GM18517 (cell line): ENCODE results near the gene AFTPH.
"Not testable (repeated sequence)": the region's sequence is repeated elsewhere in the genome, so short reads cannot be mapped to it uniquely, and the experiment has no call there.

Source experiments
- ATAC-seq: cut with Tn5 transposase; IDR thresholded peaks from one replicate; pipeline ENCODE4 v1.9.1; 2021; ENCODE audit warnings: mild to moderate bottlenecking, moderate library complexity; ENCODE audit not compliant: unreplicated experiment

Gene AFTPH

GRCh38 chr2:64492821-64493220 is 31.3 kb upstream of the AFTPH start:
- ATAC-seq, result no peak

GRCh38 chr2:64493788-64494187 is 30.3 kb upstream of the AFTPH start:
- no peak for ATAC-seq

GRCh38 chr2:64498438-64498837 is 25.7 kb upstream of the AFTPH start:
- no peak for ATAC-seq

GRCh38 chr2:64500549-64500948 is 23.6 kb upstream of the AFTPH start:
- no peak for ATAC-seq

GRCh38 chr2:64501946-64502345 is 22.2 kb upstream of the AFTPH start:
- ATAC-seq, result no peak

- no peak for ATAC-seq
These were observed 21.3 kb upstream of the AFTPH start for GRCh38 chr2:64502860-64503259.

- ATAC-seq, result no peak
These were observed 19.1 kb upstream of the AFTPH start for GRCh38 chr2:64504774-64505720.

GRCh38 chr2:64506686-64507085 is 17.4 kb upstream of the AFTPH start:
- ATAC-seq, result no peak

GRCh38 chr2:64514008-64514407 is 10.1 kb upstream of the AFTPH start:
- ATAC-seq, result no peak

GRCh38 chr2:64515086-64515485 is 9.0 kb upstream of the AFTPH start:
- ATAC-seq, result no peak

GRCh38 chr2:64516651-64517510 is 7.2 kb upstream of the AFTPH start:
- ATAC-seq, result no peak

GRCh38 chr2:64517511-64517884 is 6.6 kb upstream of the AFTPH start:
- ATAC-seq, result no peak

- no peak for ATAC-seq
These were observed 1.2 kb upstream of the AFTPH start for GRCh38 chr2:64522843-64523428.

GRCh38 chr2:64524604-64525316 is 632 bp downstream of the AFTPH start:
- ATAC-seq, result peak; percentile 8

- ATAC-seq, result peak; percentile 32
These were observed 1.1 kb downstream of the AFTPH start for GRCh38 chr2:64525317-64525613.

GRCh38 chr2:64526034-64526433 is 1.9 kb downstream of the AFTPH start:
- ATAC-seq, result no peak

- not testable (repeated sequence) for ATAC-seq
These were observed 6.8 kb downstream of the AFTPH start for GRCh38 chr2:64530946-64531345.

GRCh38 chr2:64532030-64532429 is 7.9 kb downstream of the AFTPH start:
- no peak for ATAC-seq

GRCh38 chr2:64533882-64534281 is 9.8 kb downstream of the AFTPH start:
- no peak for ATAC-seq

- ATAC-seq, result no peak
These were observed 10.2 kb downstream of the AFTPH start for GRCh38 chr2:64534363-64534762.

- ATAC-seq, result no peak
These were observed 10.9 kb downstream of the AFTPH start for GRCh38 chr2:64535024-64535423.
